Lung (tissue), 12 donors: ENCODE data around the gene FIZ1. TPM values are rescaled to one million over a fixed set of nuclear protein-coding genes. Genes with fewer than 3 reads are reported as not detected.

ENCODE experiments used
- ATAC-seq: fragments of 200-7000 bp; cut with Tn5 transposase; one replicate; pipeline ENCODE4 v1.9.1; 2020; ENCODE audit warnings: moderate number of reproducible peaks; ENCODE audit not compliant: insufficient read depth, low FRiP score
- DNase-seq, 3 donors: peaks; one replicate each; pipeline ENCODE4 v3.0.0-alpha.2; 2013 to 2017
- H3K27ac ChIP-seq, 2 donors: one replicate each; pipeline ENCODE4 v1.5.1; 2013; ENCODE audit warnings: mild to moderate bottlenecking in 2 of 2, moderate library complexity in 2 of 2, control low read depth in 1 of 2, inconsistent platforms in 1 of 2, low read depth in 1 of 2, low read length in 1 of 2
- H3K27me3 ChIP-seq, 3 donors: one replicate each; pipeline ENCODE4 v1.5.1; 2013; ENCODE audit warnings: low read length in 2 of 3; ENCODE audit not compliant: control insufficient read depth in 3 of 3, insufficient read depth in 3 of 3
- H3K36me3 ChIP-seq, 4 donors: one replicate each; pipeline ENCODE4 v1.5.1; 2013; ENCODE audit warnings: low read length in 4 of 4, mild to moderate bottlenecking in 1 of 4, moderate library complexity in 1 of 4; ENCODE audit not compliant: control insufficient read depth in 4 of 4, insufficient read depth in 4 of 4
- H3K4me1 ChIP-seq, 5 donors: one replicate each; pipeline ENCODE4 v1.5.1; 2013; ENCODE audit warnings: low read length in 5 of 5, mild to moderate bottlenecking in 2 of 5, moderate library complexity in 1 of 5; ENCODE audit not compliant: control insufficient read depth in 5 of 5, insufficient read depth in 5 of 5
- H3K4me3 ChIP-seq: one replicate; pipeline ENCODE4 v1.5.1; 2013; ENCODE audit warnings: mild to moderate bottlenecking, control low read depth, moderate library complexity
- H3K9ac ChIP-seq, 2 donors: one replicate each; pipeline ENCODE4 v1.5.1; 2013; ENCODE audit warnings: low read length in 2 of 2, control low read depth in 1 of 2; ENCODE audit not compliant: insufficient read depth in 1 of 2
- H3K9me3 ChIP-seq, 4 donors: one replicate each; pipeline ENCODE4 v1.5.1; 2013; ENCODE audit warnings: low read length in 3 of 4, mild to moderate bottlenecking in 1 of 4, moderate library complexity in 1 of 4; ENCODE audit not compliant: control insufficient read depth in 4 of 4, insufficient read depth in 3 of 4
- WGBS, 2 donors: extraction: QIAGEN DNeasy Blood & Tissue Kit; methylation state at CpG; one replicate each; pipeline ENCODE4 v1.1.7; 2013; 5-methylcytosine and 5-hydroxymethylcytosine counted together
- polyA plus RNA-seq, 2 donors: library from polyadenylated mRNA; stranded (reverse); fragments of 200-250 nt; gene quantifications; one replicate each; pipeline ENCODE4 v1.2.1, GENCODE V29; 2013
- total RNA-seq, 2 donors: library from RNA; depleted of rRNA in 1 of 2; stranded (reverse); fragments of >200 nt in 1 of 2; gene quantifications; one replicate each; pipeline ENCODE4 v1.2.1, GENCODE V29; 2014 to 2021
- TF ChIP-seq, protein P1 (sequence below): IDR thresholded peaks from 2 replicates; pipeline ENCODE4 v1.5.1; 2012; ENCODE audit warnings: mild to moderate bottlenecking; ENCODE audit errors: control extremely low read depth, extremely low read depth
- donor health status: control.
- donor health status: control.
- donor health status: Bipolar disorder and iron deficiency.
- donor health status: healthy.
- donor health status: DM: yes; HTN: yes; CAD: no.

FIZ1 gene
- total and polyA plus RNA-seq, 4 donors: 5.6 to 17.6 (median 9.9) TPM

DNA sequence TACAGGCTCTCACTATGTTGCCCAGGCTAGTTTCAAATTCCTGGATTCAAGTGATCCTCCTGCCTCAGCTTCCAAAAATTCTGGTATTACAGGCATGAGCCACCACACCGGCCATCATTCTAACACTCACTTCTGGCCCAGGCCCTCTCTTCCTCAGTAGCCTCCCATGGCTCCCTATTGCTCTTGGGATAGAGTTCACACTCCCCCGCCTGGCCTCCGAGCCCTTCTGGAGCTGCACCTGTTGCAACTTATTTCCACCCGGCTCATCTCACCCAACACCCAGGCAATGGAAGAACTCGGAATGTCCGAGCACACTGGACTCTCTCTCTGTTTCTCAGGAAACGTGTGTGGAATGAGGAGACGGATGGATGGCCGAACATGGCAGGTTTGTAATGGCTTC lies 45.0 kb downstream of the FIZ1 start:
- TF ChIP-seq, protein P1, sequence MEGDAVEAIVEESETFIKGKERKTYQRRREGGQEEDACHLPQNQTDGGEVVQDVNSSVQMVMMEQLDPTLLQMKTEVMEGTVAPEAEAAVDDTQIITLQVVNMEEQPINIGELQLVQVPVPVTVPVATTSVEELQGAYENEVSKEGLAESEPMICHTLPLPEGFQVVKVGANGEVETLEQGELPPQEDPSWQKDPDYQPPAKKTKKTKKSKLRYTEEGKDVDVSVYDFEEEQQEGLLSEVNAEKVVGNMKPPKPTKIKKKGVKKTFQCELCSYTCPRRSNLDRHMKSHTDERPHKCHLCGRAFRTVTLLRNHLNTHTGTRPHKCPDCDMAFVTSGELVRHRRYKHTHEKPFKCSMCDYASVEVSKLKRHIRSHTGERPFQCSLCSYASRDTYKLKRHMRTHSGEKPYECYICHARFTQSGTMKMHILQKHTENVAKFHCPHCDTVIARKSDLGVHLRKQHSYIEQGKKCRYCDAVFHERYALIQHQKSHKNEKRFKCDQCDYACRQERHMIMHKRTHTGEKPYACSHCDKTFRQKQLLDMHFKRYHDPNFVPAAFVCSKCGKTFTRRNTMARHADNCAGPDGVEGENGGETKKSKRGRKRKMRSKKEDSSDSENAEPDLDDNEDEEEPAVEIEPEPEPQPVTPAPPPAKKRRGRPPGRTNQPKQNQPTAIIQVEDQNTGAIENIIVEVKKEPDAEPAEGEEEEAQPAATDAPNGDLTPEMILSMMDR: no peak

DNA sequence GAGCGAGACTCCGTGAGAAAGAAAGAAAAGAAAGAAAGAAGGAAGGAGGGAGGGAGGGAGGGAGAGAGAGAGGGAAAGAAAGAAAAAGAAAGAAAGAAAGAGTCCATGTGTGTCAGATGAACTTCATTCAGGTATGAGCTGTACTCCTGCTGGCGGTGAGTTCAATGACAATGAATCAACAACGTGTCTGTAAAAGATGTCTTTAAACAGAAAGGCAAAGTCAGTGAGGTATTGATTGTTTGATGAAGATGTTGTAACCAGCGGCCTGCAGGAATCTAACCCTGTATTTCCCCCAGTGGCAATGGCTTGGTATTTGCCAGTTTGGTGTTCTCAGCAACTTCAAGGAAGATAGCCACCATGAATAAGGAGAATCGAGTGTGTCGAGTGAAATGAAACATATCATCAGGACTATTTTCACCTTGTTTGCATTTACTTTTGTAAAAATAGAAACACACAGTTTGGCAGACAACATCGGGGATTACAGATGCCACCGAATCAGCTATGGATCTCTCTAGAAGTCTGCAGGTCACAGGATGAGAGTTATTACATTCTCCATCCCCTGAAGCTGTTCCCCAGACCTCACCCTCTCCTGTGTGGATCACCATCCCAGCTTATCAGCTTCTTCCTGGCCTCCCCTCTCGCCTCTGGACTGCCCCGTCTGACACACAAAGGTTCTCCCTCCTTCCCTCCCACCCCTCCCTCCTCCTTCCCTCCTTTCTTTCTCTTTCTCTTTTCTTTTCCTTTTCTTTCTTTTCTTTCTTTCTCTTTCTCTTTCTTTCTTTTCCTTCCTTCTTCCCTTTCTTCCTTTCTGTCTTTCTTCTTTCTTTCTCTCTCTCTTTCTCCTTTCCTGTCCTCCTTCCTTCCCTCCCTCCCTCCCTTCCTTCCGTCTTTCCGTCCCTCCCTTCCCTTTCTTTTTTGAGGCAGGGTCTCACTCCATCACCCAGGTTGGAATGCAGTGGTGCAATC lies 45.8 kb downstream of the FIZ1 start:
- DNase-seq: no peak
- no peak overlapping the region for H3K4me3 ChIP-seq
- TF ChIP-seq, protein P1: no peak
- H3K36me3 ChIP-seq: no peaks in the 10 kb centered on the region
- ATAC-seq: no peak
- peaks cover 0 to 5% (median 0%) of the 10 kb centered on the region in 5 donors for H3K4me1 ChIP-seq
- H3K27ac ChIP-seq: no peak overlapping the region
- H3K27me3 ChIP-seq: peaks cover 0 to 19% (median 9%) of the 10 kb centered on the region in 3 donors
- no peak overlapping the region for H3K9ac ChIP-seq
- WGBS, 2 donors: 68 to 72% methylated on average over 13 of the region's 13 CpGs
- H3K9me3 ChIP-seq: no peaks in the 10 kb centered on the region

More for the DNA sequence above, 45.0 kb downstream of the FIZ1 start:
- peaks cover 0 to 18% (median 9%) of the 10 kb centered on the region in 3 donors for H3K27me3 ChIP-seq
- no peak overlapping the region for H3K4me3 ChIP-seq
- no peak for DNase-seq
- H3K4me1 ChIP-seq: peaks cover 0 to 5% (median 0%) of the 10 kb centered on the region in 5 donors
- no peak for ATAC-seq
- H3K36me3 ChIP-seq: no peaks in the 10 kb centered on the region
- no peaks in the 10 kb centered on the region for H3K9me3 ChIP-seq
- H3K9ac ChIP-seq: no peak overlapping the region
- WGBS, 2 donors: 90 to 94% methylated on average over 9 of the region's 9 CpGs
- H3K27ac ChIP-seq: no peak overlapping the region

DNA sequence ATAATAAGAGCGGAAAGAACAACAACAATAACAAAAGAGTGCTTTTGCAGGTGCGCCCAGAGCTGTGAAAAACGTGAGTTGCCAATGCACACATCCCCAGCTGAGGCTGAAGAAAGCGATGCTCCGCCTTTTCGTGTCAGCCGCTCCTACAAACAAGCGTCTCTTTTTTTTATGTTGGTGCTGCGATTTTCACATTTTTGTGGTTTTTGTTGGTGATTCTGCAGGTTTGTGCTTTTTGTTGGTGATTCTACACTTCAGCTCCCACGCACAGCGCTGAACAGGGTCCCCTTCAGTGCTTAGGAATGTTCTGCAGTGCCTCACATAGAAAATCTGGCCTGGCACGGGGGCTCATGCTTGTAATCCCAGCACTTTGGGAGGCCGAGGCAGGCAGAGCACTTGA lies 46.7 kb downstream of the FIZ1 start:
- H3K4me1 ChIP-seq: peaks cover 0 to 5% (median 0%) of the 10 kb centered on the region in 5 donors
- no peaks in the 10 kb centered on the region for H3K36me3 ChIP-seq
- H3K9ac ChIP-seq: no peak overlapping the region
- H3K4me3 ChIP-seq: no peak overlapping the region
- 61 to 83% methylated on average over 13 of the region's 13 CpGs for WGBS, 2 donors
- TF ChIP-seq, protein P1: no peak
- no peak overlapping the region for H3K27ac ChIP-seq
- DNase-seq (peak in 2 of 3 donors; percentile 36), ATAC-seq (no peak)
- H3K27me3 ChIP-seq: peaks cover 0 to 19% (median 9%) of the 10 kb centered on the region in 3 donors
- no peaks in the 10 kb centered on the region for H3K9me3 ChIP-seq
